DMS153 (cell line): Measurements from ENCODE around the gene ZBTB44.

ENCODE experiments used
- DNase-seq: peaks from one replicate; lab custom pipeline; 2025; lab: John Stamatoyannopoulos, UW

Gene ZBTB44

GRCh38 chr11:130214861-130215530 is 99.7 kb downstream of the ZBTB44 start:
- DNase-seq, result no peak

GRCh38 chr11:130213979-130214281 is 100.8 kb downstream of the ZBTB44 start:
- no peak for DNase-seq

- DNase-seq, result no peak
Measured at GRCh38 chr11:130213143-130213978, 101.4 kb downstream of the ZBTB44 start.

- no peak for DNase-seq
Measured at GRCh38 chr11:130212431-130212961, 102.2 kb downstream of the ZBTB44 start.

- no peak for DNase-seq
Measured at GRCh38 chr11:130211781-130212401, 102.8 kb downstream of the ZBTB44 start.

- DNase-seq, result no peak
Measured at GRCh38 chr11:130211144-130211543, 103.6 kb downstream of the ZBTB44 start.

GRCh38 chr11:130209954-130210854 is 104.5 kb downstream of the ZBTB44 start:
- DNase-seq, result no peak

- DNase-seq, result no peak
Measured at GRCh38 chr11:130209128-130209932, 105.4 kb downstream of the ZBTB44 start.

- no peak for DNase-seq
Measured at GRCh38 chr11:130208241-130209127, 106.2 kb downstream of the ZBTB44 start.

GRCh38 chr11:130206141-130206540 is 108.6 kb downstream of the ZBTB44 start:
- DNase-seq, result no peak

- no peak for DNase-seq
Measured at GRCh38 chr11:130204703-130205095, 110.0 kb downstream of the ZBTB44 start.

GRCh38 chr11:130203766-130204702 is 110.7 kb downstream of the ZBTB44 start:
- DNase-seq, result no peak

GRCh38 chr11:130202818-130203689 is 111.7 kb downstream of the ZBTB44 start:
- DNase-seq, result no peak

- DNase-seq, result no peak
Measured at GRCh38 chr11:130202009-130202817, 112.5 kb downstream of the ZBTB44 start.

GRCh38 chr11:130201026-130201425 is 113.7 kb downstream of the ZBTB44 start:
- no peak for DNase-seq

- no peak for DNase-seq
Measured at GRCh38 chr11:130199792-130200191, 114.9 kb downstream of the ZBTB44 start.

- DNase-seq, result no peak
Measured at GRCh38 chr11:130198964-130199363, 115.8 kb downstream of the ZBTB44 start.
